HG02943 (cell line): Measurements from ENCODE around the gene TTC17.
"Not testable (repeated sequence)": the region's sequence is repeated elsewhere in the genome, so short reads cannot be mapped to it uniquely, and the experiment has no call there.

Source experiments
- ATAC-seq: cut with Tn5 transposase; IDR thresholded peaks from one replicate; pipeline ENCODE4 v1.9.1; 2021; ENCODE audit warnings: mild to moderate bottlenecking, low read depth, moderate library complexity; ENCODE audit not compliant: unreplicated experiment

Gene TTC17

DNA sequence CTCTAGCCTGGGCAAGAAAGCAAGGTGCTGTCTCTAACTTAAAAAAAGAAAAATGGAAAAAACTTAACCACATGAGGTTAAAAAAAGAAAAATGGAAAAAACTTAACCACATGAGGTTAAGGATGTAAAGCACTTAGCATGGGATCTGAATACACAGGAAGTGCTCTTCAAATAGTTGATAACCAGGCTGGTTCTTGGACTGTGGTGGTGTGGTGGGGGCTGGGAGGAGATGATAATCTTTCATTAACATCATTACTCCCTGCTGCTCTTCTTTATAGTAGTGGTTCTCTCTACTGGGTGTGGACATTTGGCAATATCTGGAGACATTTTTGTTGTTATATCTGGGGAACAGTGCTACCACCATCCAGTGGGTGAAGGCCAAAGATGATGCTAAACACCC is 88.4 kb downstream of the TTC17 start:
- ATAC-seq = no peak

DNA sequence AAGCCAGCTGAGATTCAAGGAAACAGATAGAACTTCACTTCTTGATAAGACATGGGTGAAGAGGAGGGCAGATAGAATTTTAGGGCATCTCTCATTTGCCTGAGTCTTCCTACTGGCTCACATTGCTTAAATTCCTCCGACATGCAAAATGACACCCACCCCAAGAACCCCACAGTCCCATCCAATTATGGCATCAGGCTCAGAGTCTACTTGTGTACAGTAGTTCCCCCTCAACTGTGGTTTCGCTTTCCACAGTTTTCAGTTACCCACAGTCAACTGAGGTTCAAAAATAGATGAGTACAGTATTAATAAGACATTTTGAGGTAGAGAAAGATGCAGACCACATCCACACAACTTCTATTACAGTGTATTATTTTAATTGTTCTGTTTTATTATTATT is 99.8 kb downstream of the TTC17 start:
- ATAC-seq = no peak

DNA sequence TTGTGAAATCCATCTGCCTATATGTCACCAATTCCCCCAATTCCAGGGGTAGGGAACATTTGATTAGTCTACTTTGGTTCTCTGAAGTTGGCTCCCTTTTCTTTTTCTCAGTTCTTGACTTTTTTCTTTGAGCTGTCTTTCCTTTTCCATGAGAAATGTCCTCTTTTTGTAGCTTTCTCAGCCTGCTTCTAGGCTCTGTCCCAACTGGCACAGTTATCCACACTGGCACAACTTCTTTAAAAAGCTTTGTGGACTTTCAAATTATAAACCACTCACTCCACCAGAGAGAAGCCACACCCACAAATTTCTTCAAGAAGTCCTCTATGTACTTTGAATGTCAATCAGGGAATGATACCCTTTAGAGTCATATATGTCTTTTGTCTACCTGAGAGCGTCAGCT is 100.5 kb downstream of the TTC17 start:
- ATAC-seq = no peak

DNA sequence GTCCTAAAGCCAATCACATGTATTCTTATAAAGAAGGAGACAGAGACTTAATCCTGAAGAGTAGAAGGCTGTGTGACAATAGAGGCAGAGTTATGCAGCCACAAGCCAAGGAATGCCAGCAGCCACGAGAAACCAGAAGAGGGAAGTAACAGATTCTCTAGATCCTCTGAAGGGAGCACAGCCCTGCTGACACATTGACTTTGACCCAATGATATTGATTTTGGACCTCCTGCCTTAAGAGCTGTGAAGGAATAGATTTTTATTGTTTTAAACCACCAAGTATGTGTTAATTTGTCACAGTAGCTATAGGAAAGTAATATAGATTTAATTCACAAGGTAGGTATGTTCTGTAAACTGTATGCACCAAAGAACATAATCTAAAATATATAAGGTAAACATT is 103.6 kb downstream of the TTC17 start:
- no peak for ATAC-seq

DNA sequence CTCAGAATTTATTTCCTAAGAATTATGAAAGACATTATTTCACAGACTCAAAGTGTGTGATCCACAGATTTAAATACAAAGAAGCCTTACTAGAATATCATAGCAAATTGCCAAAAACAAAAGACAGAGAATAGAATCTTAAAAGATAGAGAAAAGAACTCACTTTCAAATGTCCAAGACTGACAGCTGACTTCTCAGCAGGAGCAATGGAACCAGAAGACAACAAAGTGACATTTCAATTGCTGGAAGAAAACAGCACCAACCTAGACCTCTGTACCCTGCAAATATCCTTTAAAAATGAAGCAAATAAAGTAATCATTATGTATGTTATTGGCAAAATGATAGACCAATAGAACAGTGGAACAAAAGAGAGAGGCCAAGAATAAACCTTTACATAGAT is 109.2 kb downstream of the TTC17 start:
- no peak for ATAC-seq

DNA sequence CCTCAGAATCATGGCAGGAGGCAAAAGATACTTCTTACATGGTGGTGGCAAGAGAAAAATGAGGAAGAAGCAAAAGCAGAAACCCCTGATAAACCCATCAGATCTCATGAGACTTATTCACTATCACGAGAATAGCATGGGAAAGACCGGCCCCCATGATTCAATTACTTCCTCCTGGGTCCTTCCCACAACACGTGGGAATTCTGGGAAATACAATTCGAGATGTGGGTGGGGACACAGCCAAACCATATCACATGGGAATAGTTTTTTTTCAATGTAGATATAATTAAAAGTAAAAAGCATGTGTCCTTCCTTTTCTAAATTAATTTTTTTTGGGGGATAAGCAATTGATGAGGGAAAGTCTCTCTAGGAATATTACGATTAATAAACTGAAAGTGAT is 118.8 kb downstream of the TTC17 start:
- ATAC-seq = not testable (repeated sequence)

DNA sequence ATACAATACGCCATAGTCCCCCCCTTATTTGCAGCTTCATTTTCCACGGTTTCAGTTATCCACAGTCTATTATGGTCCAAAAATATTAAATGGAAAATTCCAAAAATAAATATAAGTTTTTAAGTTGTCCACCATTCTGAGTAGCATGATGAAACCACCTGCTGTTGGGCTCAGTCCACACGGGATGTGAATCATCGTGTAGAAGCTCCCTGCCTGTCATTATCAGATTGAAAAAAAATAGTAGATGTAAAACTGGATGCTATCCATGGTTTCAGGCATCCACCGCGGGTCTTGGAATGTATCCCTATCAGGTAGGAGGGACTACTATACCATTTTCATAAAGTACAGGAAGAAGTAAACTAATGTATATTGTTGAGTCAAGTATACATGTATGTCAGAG is 127.4 kb downstream of the TTC17 start:
- no peak for ATAC-seq

DNA sequence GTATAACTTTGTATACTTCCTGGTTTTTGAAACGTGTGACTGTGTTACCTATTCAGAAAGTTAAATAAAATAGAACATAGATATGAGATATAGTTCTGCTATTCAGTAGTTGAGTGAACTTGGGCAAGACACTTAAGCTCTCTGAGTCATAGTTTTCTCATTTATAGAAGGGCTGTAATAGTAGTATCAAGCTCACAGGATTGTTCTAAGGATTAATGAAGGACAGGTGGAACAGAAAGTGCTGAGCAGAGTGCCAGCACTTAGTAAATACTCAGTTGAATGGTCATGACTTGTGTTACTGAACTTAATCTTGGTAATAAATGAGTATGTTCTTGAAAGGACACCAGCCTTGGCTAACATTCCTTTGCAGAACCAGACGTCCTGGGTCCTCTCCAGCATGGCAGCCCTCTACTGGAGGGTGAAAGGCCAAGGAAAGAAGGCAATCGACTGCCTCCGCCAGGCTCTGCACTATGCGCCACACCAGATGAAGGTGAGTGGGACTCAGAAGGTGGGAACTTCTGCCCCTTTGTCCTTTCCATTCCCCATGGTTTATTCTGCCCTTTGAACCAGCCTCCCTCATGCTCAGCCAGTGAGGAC is 131.2 kb downstream of the TTC17 start:
- ATAC-seq = no peak

DNA sequence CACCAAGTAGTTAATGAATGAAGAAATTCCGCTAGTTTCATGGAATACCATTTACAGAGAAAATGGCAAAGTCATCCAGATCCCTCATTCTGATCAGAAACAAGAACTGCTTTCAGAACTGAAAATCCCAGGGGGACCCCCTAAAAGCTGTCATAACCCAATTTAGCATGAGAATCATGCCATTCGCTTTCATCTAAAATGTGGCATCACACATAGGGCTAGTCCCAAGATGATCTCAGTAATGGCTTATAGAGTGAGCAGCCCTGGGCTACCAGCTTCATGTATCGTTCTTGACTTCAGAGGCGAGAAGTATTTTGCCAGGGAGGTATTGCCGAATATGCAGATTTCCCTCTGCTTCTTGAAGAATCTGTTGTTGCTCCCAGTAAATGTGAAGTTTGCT is 134.0 kb downstream of the TTC17 start:
- ATAC-seq = no peak

DNA sequence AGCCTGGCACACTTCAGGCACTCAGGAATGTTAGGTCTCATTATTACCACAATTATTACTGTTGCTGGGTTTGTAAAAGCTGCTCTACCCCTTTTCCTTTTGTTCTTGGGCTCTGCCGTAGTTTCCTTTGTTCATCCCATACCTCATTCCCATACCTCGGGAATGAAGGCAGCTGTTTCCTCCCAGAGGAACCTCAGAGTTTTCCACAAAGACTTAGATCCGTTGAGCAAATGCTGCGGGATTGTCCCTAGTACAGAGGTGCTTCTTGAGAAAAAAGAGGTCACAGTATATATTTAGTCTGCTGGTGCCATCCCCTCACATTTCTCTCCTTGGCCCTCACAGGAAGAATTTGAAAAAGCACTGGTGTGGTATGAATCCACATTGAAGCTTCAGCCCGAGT is 134.7 kb downstream of the TTC17 start:
- ATAC-seq = no peak

DNA sequence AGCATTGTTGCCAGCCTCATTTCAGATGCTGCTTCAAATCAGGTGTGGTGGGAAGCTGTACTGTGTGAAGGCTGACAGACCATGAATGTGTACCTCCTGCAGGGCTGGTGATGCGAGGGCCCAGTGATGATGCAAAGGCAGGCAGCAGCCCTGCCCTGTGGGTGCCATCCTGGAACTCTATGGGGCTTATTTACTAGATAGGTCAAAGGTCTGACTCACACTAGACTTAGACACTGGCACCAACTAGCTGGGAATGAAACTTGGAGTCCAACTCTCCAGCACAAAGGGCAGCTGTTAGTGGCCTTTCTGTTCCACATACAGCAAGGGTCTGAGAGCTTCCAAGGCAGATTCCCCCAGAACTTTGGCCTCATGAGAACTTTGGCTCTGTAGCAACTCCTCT is 138.4 kb downstream of the TTC17 start:
- ATAC-seq = no peak

DNA sequence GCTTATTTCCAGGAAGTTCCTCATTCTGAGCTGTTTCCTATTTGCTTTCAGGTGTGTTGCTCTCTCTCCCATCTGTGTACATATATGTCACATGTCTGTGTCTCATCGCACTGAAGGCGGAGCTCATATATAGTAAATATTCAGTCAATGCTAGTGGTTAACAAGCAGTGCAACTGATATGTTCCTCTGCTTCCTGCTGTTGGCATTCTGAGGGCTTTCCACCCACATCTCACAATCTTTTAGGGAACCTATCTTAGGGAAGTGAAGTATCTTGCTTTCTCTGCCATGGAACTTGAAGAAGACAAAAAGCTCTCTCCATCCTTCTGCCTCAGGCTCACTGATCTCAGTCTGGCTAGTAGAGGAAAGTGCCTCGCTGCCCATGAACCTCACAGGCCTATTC is 139.8 kb downstream of the TTC17 start:
- no peak for ATAC-seq

DNA sequence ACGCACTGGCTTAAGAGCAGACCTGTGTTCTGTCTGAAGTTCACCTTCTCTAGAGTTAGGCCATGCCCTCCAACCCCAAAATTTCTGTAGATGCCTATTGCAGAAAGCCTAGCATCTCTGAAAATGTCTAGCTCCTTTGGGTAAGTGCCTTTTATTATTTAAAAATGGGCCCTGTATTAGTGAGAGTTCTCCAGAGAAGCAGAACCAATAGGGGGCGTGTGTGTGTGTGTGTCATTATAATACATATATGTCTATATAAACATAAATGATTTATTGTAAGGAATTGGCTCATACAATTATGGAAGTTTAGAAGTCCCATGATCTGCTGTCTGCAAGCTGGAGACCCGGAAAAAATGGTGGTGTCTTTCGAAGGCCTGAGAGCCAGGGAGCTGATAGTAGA is 144.7 kb downstream of the TTC17 start:
- ATAC-seq = no peak

DNA sequence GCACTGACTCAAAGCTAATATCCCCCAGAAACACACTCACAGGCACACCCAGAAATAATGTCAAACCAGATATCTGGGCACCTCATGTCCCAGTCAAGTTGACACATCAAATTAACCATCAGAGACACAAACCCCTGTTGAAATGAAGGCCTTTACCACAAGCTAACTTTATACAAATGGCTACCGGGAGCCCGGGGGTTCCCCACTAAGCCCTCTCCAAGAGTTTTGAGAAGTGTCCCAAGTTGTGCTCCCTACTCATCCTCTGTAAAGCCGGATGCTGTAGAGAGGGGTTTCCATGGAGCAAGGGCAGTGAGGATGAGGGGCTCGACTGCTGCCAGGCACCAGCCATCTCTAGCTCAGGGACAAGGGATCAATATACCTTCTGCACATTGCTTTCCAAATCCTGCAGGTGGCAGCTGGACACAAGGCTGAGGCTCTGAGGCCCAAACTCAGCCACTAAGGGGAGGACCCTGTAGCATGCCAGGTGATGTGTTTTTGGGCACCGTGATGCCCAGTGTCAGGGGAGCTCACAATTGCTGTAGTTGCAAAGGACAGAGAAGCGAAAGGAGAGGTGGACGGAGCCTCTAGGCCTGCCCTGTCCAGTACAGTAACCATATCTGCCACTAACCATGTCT is 145.7 kb downstream of the TTC17 start:
- ATAC-seq = no peak

DNA sequence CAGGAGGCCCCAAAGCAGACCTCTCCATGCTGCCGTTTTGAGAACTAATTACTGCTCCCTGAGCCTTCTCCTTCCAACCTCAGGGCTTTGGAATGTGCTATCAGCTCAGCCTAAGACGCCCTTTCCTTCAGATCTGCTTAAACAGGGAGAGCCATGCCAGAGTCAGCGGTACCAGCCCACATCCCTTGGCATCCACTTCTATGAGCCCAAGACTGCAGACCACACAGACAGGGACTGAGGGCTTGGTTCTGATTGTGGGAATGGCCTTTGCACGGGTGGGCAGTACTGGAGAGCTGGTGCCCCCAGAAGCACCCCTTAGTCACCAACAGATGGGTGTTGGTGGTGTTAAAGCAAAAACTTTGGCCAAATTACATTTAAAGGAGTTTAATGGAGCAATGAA is 146.5 kb downstream of the TTC17 start:
- no peak for ATAC-seq

DNA sequence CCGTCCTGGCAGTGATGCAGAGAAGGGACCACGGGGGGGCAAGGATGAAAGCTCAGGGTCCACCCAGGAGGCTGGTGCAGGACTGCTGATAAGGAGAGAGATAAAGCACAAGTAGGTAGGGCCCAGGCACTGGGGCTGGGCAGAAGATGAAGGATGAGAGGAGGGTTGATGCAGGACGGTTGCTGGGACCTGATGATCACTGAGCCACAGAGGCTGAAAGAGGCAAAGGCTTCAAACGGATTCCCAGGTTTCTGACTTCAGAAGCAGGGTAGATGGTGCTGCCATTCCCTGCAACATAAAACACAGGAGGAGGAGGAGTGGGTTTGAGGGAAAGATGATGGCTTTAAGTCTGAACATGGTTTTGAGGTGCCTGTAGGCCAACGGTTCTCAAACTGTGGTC is 148.5 kb downstream of the TTC17 start:
- ATAC-seq = no peak

DNA sequence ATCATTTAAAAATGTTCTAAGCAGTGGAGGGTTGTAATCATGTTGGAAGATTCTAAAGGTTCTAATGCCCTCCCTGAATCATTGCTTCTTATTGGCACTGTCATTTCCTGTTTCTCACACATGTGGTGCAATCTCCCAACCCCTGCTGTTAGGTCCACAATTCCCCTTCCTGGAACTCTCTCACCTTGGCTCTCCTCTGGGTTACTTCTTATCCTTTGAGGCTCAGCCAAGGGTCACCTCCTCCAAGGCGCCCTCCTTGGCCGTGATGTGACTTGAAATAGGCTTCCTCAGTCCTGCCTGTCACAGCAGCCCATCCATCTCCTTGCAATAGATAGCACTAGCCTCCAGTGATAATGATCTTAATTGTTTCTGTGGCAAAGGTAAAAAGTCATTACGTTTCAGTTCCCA is 149.8 kb downstream of the TTC17 start:
- ATAC-seq = no peak

DNA sequence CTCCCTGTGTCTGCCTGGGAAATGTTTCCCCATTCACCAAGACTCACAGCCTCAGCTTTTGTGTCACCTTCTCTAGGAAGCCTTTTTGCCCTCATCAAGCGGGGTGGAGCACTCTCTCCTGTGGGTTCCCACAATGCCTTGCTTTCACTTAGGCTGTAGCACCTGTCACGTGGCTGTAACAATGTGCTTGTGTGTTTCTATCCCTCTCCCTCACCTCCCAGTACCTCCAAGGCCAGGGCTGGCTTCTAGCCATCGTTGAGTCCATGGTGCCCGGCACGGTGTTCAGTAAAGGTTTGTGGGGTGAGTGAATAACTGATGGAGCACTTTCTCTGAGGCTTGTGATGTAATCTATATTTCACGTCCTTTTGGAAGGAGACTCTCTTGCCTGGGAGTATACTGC is 153.2 kb downstream of the TTC17 start:
- no peak for ATAC-seq

DNA sequence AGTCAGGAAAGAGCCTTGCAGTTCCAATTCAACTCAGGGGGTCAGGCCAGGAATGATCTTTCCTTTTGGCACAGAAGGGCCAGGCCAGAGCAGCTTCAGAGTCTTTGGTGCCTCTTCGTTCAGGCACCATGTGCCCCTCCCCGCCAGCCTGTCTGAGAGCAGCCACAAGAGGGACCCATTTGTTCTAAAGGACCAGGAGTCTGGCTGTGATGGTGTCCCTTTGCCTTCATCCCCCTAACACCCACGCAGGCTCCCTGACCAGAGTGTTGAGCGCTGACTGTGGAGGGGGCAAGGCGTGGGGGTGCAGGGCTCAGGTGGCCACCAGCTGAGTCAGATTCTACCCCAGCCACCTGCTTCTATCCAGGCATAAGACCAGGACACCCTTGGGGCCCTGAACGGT is 156.4 kb downstream of the TTC17 start:
- no peak for ATAC-seq

DNA sequence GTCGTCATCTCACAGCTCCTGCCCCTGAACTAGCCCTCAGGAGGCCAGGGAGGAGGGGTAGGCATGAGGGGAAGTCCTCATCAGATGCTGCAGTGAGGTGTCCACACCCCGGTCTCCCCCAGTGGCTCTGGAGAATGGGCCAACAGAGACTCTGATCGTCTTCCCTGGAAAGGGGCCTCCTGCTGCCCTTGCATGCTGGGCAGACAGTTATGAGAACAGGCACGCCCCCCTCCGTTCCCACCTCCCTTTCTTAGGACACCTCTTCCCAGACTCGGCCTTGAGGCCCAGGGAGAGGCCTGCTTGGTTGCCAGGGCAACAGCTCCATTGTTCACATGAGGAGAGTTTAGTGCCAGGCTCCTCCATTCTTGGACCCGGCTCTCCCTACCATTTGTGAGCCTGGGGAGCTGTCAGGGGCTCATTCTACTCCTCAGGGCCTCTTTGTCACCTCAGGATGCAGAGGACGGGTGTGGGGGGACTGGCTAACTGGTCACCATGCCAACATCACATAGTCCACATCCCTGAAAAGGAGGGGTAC is 157.7 kb downstream of the TTC17 start:
- no peak for ATAC-seq

DNA sequence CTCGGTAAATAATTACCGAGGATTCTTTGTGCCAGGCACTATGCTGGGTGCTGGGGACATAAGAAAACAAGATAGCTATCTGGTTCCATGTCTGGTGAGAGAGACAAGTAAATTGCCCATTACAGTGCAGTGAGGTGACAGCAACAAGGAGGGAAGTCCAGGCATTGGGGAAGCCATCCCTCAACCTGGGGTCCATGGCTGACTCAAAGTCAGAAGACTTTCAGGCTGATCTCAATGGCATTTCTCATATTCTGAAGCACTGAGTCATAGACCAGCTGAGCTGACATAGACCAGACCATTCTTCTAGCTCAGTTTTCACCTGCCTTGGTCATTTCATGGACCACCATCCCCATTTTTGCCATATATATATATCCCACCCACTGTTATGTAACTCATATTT is 158.8 kb downstream of the TTC17 start:
- ATAC-seq = no peak

DNA sequence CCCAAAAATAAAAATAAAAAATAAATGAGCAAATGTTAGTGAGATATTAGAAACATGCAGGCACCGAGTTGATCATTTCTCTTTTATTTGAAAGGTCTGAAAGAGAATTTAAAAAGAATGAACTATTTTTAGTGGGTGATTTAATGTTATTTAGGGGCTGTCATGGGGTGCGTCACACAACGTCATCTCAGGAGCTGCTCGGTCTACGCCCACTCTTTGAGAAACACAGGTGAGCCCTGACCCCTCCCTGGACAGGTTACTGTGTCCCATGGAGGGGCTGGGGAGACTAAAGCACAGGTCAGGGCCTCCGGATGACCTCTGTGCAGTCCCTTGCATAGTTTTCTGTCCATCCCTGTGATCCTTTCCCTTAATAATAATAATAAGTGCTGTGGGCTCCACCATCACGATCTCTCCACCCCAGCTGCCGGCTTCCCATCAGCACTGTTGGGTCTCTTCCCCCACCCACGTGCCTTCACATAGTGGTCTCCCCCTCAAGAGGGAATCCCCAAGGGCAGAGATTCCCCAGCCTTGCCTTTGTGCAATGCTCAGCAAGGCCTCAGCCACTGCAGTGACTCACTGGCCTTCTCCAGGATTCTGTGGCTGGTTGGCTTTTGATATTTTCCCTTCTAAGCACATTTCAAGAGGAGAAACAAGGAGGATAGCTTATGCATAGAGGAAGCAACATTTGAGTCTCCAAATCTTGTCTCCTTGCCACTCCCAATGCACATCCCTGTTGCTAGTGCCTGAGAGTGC is 159.9 kb downstream of the TTC17 start:
- no peak for ATAC-seq
